Skin of body (tissue), 2 donors: ENCODE measurements around the gene FOLR1. TPM values are rescaled to one million over a fixed set of nuclear protein-coding genes. Genes with fewer than 3 reads are reported as not detected.

Experiments used
- DNase-seq: peaks from one replicate; lab custom pipeline; 2025; lab: John Stamatoyannopoulos, UW
- total RNA-seq: library from RNA; depleted of rRNA; stranded (reverse); fragments of >200 nt; gene quantifications from one replicate; pipeline ENCODE4 v1.2.3, GENCODE V29; 2014

FOLR1 gene
- total RNA-seq, 1 donor from 2014 or later, result 0.69 TPM

GRCh38 chr11:72223615-72224563 is 31.9 kb downstream of the FOLR1 start:
- peak; percentile 62 for DNase-seq

GRCh38 chr11:72224564-72225410 is 32.8 kb downstream of the FOLR1 start, which contains the start of gene INPPL1:
INPPL1 (plus strand) TSS chr11:72224767; CDS start chr11:72224985, 218 bp downstream.
- DNase-seq, result no peak

GRCh38 chr11:72225411-72225951 is 33.5 kb downstream of the FOLR1 start:
- no peak for DNase-seq

- DNase-seq, result no peak
Observed at GRCh38 chr11:72226701-72227100, 34.8 kb downstream of the FOLR1 start.

GRCh38 chr11:72227316-72228228 is 35.6 kb downstream of the FOLR1 start:
- no peak for DNase-seq

- DNase-seq, result no peak
Observed at GRCh38 chr11:72228229-72228843, 36.4 kb downstream of the FOLR1 start.

GRCh38 chr11:72228844-72229231 is 36.9 kb downstream of the FOLR1 start:
- DNase-seq, result no peak

GRCh38 chr11:72229336-72229924 is 37.5 kb downstream of the FOLR1 start:
- no peak for DNase-seq

- no peak for DNase-seq
Observed at GRCh38 chr11:72229925-72230763, 38.2 kb downstream of the FOLR1 start.

GRCh38 chr11:72230764-72231365 is 38.9 kb downstream of the FOLR1 start:
- no peak for DNase-seq

GRCh38 chr11:72231396-72232259 is 39.7 kb downstream of the FOLR1 start:
- no peak for DNase-seq

- no peak for DNase-seq
Observed at GRCh38 chr11:72232260-72233055, 40.5 kb downstream of the FOLR1 start.

- DNase-seq, result no peak
Observed at GRCh38 chr11:72233056-72233772, 41.3 kb downstream of the FOLR1 start.

- DNase-seq, result no peak
Observed at GRCh38 chr11:72233773-72234513, 42.0 kb downstream of the FOLR1 start.

- no peak for DNase-seq
Observed at GRCh38 chr11:72234514-72234830, 42.5 kb downstream of the FOLR1 start.

- DNase-seq, result no peak
Observed at GRCh38 chr11:72234920-72235319, 43.0 kb downstream of the FOLR1 start.
